HG03097 (cell line): ENCODE data around the gene ATAD3C.
"Not testable (repeated sequence)": the region's sequence is repeated elsewhere in the genome, so short reads cannot be mapped to it uniquely, and the experiment has no call there.

Source experiments
- ATAC-seq: cut with Tn5 transposase; IDR thresholded peaks from one replicate; pipeline ENCODE4 v1.9.1; 2021; ENCODE audit not compliant: unreplicated experiment, low FRiP score

The ATAD3C gene

GRCh38 chr1:1418464-1419362, 30.8 kb upstream of the ATAD3C start:
- ATAC-seq: no peak

GRCh38 chr1:1419363-1419812, 30.1 kb upstream of the ATAD3C start:
- no peak for ATAC-seq

GRCh38 chr1:1419813-1420653, 29.5 kb upstream of the ATAD3C start:
- no peak for ATAC-seq

- no peak for ATAC-seq
Measured at GRCh38 chr1:1420654-1421141, 28.8 kb upstream of the ATAD3C start.

GRCh38 chr1:1421147-1421906, 28.2 kb upstream of the ATAD3C start, which contains the start of gene ANKRD65:
Gene ANKRD65 (minus strand): TSS chr1:1421276. CDS start chr1:1421005, 271 bp downstream.
- ATAC-seq: no peak

GRCh38 chr1:1421907-1422464, 27.5 kb upstream of the ATAD3C start:
- no peak for ATAC-seq

GRCh38 chr1:1422465-1423244, 26.8 kb upstream of the ATAD3C start:
- no peak for ATAC-seq

GRCh38 chr1:1423245-1423597, 26.3 kb upstream of the ATAD3C start:
- ATAC-seq: no peak

GRCh38 chr1:1424707-1425106, 24.8 kb upstream of the ATAD3C start:
- no peak for ATAC-seq

- no peak for ATAC-seq
Measured at GRCh38 chr1:1425426-1425752, 24.1 kb upstream of the ATAD3C start.

- no peak for ATAC-seq
Measured at GRCh38 chr1:1425753-1426495, 23.6 kb upstream of the ATAD3C start.

GRCh38 chr1:1426496-1427105, 22.9 kb upstream of the ATAD3C start:
- no peak for ATAC-seq

- no peak for ATAC-seq
Measured at GRCh38 chr1:1427106-1427819, 22.2 kb upstream of the ATAD3C start.

GRCh38 chr1:1427820-1428148, 21.7 kb upstream of the ATAD3C start:
- ATAC-seq: no peak

- ATAC-seq: no peak
Measured at GRCh38 chr1:1428174-1428573, 21.3 kb upstream of the ATAD3C start.

GRCh38 chr1:1428967-1429366, 20.5 kb upstream of the ATAD3C start:
- not testable (repeated sequence) for ATAC-seq

- ATAC-seq: no peak
Measured at GRCh38 chr1:1429671-1430073, 19.8 kb upstream of the ATAD3C start.
